ENCODE results near the gene PTPN5. TPM values are rescaled to one million over a fixed set of nuclear protein-coding genes. Genes with fewer than 3 reads are reported as not detected.
A peak's percentile ranks its signal among the peaks of the same experiment; 100 is the strongest.

The PTPN5 gene
- polyA plus RNA-seq, 3 donors, result not detected

DNA sequence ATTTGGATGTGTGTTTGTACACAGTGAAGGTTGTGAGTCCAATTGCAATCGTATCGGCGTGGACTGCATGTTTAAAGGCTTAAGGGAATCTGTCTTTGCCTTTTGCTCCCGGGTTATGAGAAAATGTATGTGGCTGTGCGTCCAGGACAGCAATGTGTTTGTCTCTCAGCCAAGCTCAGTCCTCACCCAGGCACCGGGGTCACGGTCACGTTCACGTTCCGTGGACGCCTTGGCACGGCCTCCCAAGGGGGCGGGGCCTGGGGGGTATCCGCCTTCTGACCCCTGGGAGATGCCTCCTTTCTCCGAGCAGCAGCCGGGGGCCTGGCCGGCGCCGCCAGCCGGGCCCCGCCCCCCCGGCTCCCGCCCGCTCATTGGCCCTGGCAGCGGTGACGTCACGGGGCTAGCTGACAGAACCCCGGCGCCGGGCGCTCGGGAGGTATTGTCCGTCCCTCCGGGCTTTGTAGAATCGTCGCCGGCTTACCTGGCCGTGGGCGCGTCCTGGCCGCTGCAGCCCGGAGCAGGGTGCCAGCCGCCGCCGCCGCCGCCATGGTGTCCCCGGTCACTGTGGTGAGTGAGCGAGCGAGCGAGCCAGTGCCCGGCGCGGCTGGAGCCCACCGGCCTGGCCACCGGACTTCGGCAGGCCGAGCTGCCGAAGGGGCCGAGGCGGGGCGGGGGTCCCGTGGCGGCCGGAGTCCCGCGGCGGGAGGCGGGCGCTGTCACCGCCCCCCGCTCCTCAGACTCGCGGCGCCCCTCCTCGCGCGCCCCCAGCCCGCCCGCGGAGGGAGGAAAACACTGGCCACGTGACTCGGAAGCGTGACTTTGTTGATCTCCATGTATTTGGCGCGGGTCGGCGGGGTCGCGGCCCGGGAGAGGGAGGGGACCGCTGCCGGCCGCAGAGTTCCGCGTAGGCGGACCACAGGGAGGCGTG is 93.0 kb downstream of the PTPN5 start, which contains the start of gene TMEM86A:
TMEM86A (plus strand) TSS at position 439 of the 928 bp plus-strand sequence; CDS start at position 547, 108 bp downstream.
- under 1% methylated on average over 90 of the region's 98 CpGs for WGBS (ENCODE audit: insufficient coverage)
- Histone ChIP-seq H3K79me2 (ENCODE audit: insufficient read depth, low read length) (no peaks in the 10 kb centered on the region), H2AFZ (ENCODE audit: insufficient read depth, low read depth, low read length, poor library complexity, severe bottlenecking) (peak within 1 kb of the TSS; percentile 73), H3K9me3 (replicated peaks in 1 of 2; ENCODE audit: control insufficient read depth in 1 of 2, insufficient read depth in 1 of 2, low read length in 2 of 2) (no peaks in the 10 kb centered on the region), H3K36me3 (replicated peaks in 1 of 2; ENCODE audit: control insufficient read depth in 1 of 2, insufficient read depth in 2 of 2, low read length in 2 of 2) (no peaks in the 10 kb centered on the region), H3K4me2 (replicated peaks; ENCODE audit: extremely low read depth, low read length, poor library complexity, severe bottlenecking) (peak within 1 kb of the TSS; percentile 86), H3K4me1 (ENCODE audit: control insufficient read depth in 1 of 2, insufficient read depth in 2 of 2, low read length in 2 of 2) (peaks cover 35 to 40% of the 10 kb centered on the region in 2 donors), H3K9ac (ENCODE audit: insufficient read depth, low read length, poor library complexity, severe bottlenecking) (peak within 1 kb of the TSS; percentile 79), H4K20me1 (ENCODE audit: insufficient read depth, low read length) (no peaks in the 10 kb centered on the region), H3K4me3 (replicated peaks in 1 of 3; ENCODE audit: low read depth in 2 of 3, low read length in 3 of 3) (peak within 1 kb of the TSS; percentile 42 to 79 (median 75)), H3K27me3 (ENCODE audit: control insufficient read depth in 2 of 2, insufficient read depth in 2 of 2, low read length in 2 of 2) (no peaks in the 10 kb centered on the region), H3K27ac (ENCODE audit: low read depth in 1 of 2, low read length in 2 of 2) (peak within 1 kb of the TSS; percentile 31 to 77)
- Mint-ChIP-seq H3K9me3 (peaks cover 0 to 6% (median 2%) of the 10 kb centered on the region in 7 donors), H3K4me1 (peaks cover 34% of the 10 kb centered on the region), H3K27ac (peak within 1 kb of the TSS; percentile 91 to 94 (median 93)), H3K4me3 (peak within 1 kb of the TSS; percentile 79 to 87), H3K36me3 (peaks cover 16 to 22% of the 10 kb centered on the region in 2 donors), H3K27me3 (ENCODE audit: low read depth in 3 of 3) (peaks cover 4 to 12% (median 5%) of the 10 kb centered on the region in 3 donors)
- intact Hi-C loops (cut with micrococcal nuclease), result loop anchor here (5.0 to 10.0 kb wide), 3 partner anchors 64 to 174 kb away; partner anchors contain the start of genes SPTY2D1 (in 2 of the 2) and TSG101 (in 1 of the 2)
- no peak for TF ChIP-seq CTCF (IDR thresholded peaks at IDR 0.05)
- peak; percentile 88 to 90 (median 89) for DNase-seq

GRCh38 chr11:18697576-18697975 is 94.0 kb downstream of the PTPN5 start:
- Mint-ChIP-seq H3K27ac (peak overlapping the region; percentile 91 to 94 (median 93)), H3K36me3 (peaks cover 15 to 16% of the 10 kb centered on the region in 2 donors), H3K9me3 (peaks cover 0 to 6% (median 2%) of the 10 kb centered on the region in 7 donors), H3K27me3 (ENCODE audit: low read depth in 3 of 3) (peaks cover 2 to 8% (median 4%) of the 10 kb centered on the region in 3 donors), H3K4me1 (peaks cover 34% of the 10 kb centered on the region), H3K4me3 (peak overlapping the region; percentile 61 to 85)
- DNase-seq, result peak; percentile 78 to 87 (median 82)
- Histone ChIP-seq H3K27me3 (ENCODE audit: control insufficient read depth in 2 of 2, insufficient read depth in 2 of 2, low read length in 2 of 2) (no peaks in the 10 kb centered on the region), H3K4me3 (replicated peaks in 1 of 3; ENCODE audit: low read depth in 2 of 3, low read length in 3 of 3) (peak overlapping the region in 1 of 3 experiments; percentile 79), H3K9ac (ENCODE audit: insufficient read depth, low read length, poor library complexity, severe bottlenecking) (no peak overlapping the region), H3K79me2 (ENCODE audit: insufficient read depth, low read length) (no peaks in the 10 kb centered on the region), H3K4me2 (replicated peaks; ENCODE audit: extremely low read depth, low read length, poor library complexity, severe bottlenecking) (peak overlapping the region; percentile 86), H3K4me1 (ENCODE audit: control insufficient read depth in 1 of 2, insufficient read depth in 2 of 2, low read length in 2 of 2) (peaks cover 35 to 40% of the 10 kb centered on the region in 2 donors), H3K27ac (ENCODE audit: low read depth in 1 of 2, low read length in 2 of 2) (peak overlapping the region; percentile 45 to 77), H2AFZ (ENCODE audit: insufficient read depth, low read depth, low read length, poor library complexity, severe bottlenecking) (peak overlapping the region; percentile 9), H3K36me3 (replicated peaks in 1 of 2; ENCODE audit: control insufficient read depth in 1 of 2, insufficient read depth in 2 of 2, low read length in 2 of 2) (no peaks in the 10 kb centered on the region), H3K9me3 (replicated peaks in 1 of 2; ENCODE audit: control insufficient read depth in 1 of 2, insufficient read depth in 1 of 2, low read length in 2 of 2) (no peaks in the 10 kb centered on the region), H4K20me1 (ENCODE audit: insufficient read depth, low read length) (no peaks in the 10 kb centered on the region)
- TF ChIP-seq CTCF (IDR thresholded peaks at IDR 0.05), result no peak
- WGBS (ENCODE audit: insufficient coverage), result 100% methylated on average over 3 of the region's 4 CpGs
- intact Hi-C loops (cut with micrococcal nuclease), result loop anchor here (5.0 to 10.0 kb wide), 3 partner anchors 63 to 173 kb away; partner anchors contain the start of genes SPTY2D1 (in 2 of the 2) and TSG101 (in 1 of the 2)
